NCI-H82 (cell line): ENCODE measurements around the gene PSAP.
"Not testable (repeated sequence)": the region's sequence is repeated elsewhere in the genome, so short reads cannot be mapped to it uniquely, and the experiment has no call there.

Experiments
- DNase-seq: peaks from one replicate; lab custom pipeline; 2025; lab: John Stamatoyannopoulos, UW

PSAP gene

DNA sequence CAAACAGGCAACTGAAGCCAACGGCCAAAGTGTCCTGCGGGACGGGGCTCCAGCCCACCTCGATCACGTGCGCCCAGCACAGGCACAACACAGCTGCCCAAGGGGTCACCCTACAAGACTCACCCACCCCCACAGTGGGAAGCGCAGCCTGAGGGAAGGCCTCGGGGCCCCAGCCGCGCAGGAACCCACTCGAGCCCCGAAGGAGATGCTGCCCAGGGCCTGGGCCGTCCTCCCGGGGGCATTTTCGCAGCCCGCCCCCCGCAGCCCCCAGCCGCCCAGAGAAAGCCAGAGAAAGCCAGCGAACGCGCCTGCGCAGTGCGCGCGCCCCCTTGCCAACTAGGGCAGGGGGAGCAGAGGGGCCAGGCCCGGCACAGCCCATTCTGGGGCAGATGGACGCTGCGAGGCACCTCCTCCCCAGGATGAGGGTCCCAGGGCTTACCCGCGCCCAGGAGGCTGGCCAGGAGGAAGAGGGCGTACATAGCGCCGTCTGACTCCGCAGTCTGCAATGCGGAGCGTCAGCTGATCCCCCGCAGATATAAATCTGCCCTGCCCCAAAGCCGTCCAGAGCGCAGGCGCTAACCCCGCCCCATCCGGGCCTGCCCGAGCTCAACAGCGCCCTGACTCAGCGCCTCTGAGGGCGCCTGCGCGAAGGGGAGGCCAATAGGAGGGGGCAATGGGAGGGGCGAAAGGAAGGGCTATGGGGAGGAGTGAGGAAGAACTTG is at the start of gene PSAP:
TSS of gene PSAP (minus strand) at position 509 of the 722 bp plus-strand sequence. CDS start at position 479, 30 bp downstream.
- peak; percentile 99 for DNase-seq

DNA sequence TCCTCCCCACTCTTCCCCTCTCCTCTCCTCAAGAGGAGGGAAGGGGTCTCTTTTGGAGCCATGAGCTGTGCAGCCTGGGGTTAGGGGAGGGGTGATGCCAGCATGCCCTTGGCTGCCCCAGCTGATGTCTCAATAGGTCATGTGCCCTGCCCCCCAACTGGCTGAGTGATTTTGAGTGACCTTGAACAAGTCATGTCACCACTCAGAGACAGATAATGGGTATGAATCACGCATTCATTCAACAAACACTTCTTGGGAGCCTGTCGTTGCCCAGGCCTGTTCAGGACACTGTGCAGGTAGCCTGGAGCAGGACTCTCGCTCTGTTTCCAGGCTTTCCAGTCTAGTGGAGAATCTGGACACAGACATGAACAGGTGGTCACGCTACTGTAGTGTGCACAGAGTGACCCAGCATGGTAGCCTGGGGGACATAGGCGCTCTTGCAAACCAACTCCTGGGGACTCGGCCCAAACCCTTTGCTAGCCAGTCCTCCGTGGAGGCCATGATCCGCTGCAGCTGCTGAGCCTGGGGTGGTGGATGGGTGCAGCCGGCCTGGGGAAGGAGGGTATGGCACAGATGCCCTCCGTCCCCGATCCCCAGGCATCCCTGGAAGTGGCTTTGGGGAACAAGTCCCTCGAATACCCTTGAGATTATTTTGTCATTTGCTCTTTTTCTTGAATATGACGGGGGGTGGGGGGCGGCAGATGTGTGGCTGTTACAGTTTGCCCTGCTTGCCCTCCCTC is 49.6 kb upstream of the PSAP start:
- no peak for DNase-seq

DNA sequence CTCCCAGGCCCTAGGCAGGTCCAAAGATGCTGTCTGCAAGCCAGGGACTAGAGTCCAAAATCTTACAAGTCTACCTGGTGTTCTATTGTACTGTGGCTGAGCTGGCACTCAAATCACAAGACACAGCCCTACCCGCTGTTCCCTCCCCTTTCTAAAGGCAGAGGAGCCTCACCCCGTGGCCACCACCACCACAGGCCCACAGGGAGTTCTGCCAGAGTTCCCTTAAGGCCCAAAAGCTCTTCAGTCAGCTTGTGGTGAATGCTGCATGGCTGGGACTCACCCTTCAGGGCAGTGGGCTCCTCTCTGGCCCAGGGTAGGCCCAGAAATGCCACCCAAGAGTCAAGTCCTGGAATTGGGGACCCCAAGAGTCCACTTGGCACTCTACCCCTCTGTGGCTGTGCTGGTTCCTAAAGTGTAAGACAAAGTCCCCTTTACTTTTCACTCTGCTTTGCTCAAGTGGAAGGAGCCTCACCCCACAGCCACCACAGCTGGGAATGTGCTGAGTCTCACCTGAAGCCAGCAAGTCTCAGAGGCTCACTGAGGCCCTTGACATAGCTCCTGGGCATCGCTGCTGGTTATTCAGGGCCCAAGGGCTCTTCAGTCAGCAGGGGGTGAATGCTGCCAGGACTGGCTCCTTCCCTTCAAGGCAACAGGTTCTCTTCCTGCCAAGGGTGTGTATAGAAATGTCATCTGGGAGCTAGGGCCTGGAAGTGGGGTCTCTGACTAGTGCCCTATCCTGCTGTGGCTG is 48.8 kb upstream of the PSAP start:
- no peak for DNase-seq

DNA sequence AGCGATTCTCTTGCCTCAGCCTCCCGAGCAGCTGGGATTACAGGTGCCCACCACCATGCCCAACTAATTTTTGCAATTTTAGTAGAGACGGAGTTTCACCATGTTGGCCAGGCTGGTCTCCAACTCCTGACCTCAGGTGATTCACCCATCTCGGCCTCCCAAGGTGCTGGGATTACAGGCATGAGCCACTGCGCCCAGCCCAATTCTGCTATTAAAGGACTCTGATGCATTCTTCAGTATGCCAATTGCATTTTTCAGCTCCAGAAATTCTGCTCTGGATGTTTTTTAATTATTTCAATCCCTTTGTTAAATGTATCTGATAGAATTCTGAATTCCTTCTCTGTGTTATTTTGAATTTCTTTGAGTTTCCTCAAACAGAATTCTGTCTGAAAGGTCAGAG is 47.3 kb upstream of the PSAP start:
- DNase-seq = not testable (repeated sequence)

DNA sequence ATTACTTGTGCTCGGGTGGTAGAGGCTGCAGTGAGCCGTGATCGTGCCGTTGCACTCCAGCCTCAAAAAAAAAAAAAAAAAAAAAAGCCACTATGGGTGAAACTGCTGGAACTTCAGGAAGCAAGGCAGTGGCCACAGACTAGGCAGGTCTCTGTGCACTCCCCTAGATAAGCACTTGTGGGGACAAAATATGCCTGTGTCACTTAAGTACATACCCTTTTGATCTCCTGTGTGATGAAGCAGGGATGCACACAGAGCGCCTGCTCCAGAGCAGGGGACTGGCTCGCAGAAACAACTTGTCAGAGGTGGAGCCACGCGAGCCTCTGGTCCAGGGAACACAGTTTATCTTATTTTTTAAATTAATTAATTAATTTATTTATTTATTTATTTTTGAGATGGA is 42.9 kb upstream of the PSAP start:
- DNase-seq = no peak

DNA sequence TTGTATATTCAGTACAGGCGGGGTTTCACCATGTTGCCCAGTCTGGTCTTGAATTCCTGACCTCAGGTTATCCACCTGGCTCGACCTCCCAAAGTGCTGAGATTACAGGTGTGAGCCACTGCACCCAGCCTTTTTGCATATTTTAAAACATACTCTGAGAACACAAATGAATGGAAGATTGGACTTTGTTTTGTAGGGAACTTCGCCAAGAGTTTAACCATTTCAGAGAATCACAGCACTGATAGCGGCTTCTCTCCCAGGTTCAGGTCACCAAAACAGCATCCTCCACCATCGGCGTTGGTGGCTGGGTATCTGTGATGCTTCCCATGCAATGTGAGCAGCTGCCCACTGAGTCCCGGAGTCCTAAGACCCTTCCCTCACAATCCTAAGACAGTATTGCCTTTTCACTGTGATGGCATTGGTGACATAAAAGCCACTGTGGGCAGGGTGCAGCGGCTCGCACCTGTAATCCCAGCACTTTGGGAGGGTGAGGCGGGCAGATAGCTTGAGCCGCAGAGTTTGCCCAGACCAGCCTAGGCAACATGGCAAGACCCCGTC is 42.3 kb upstream of the PSAP start:
- no peak for DNase-seq

DNA sequence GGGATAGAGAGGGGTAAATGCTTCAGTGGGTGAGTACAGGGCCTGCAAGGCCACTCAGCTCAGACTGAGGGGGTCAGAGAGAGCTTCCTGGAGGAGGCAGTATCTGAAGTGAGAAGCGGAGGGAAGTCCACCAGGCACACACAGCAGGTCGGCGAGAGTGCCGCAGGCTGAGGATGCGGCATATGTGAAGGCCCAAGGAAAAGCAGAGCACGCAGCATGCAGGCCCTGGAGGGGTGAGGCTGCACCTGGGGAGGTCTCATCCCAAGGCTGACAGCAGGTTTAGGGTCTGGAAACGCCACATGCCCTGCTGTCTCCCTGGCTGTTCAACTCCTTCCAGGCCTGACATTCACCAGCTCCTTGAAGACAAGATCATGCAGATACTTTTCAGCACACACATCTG is 40.4 kb upstream of the PSAP start:
- DNase-seq = no peak

DNA sequence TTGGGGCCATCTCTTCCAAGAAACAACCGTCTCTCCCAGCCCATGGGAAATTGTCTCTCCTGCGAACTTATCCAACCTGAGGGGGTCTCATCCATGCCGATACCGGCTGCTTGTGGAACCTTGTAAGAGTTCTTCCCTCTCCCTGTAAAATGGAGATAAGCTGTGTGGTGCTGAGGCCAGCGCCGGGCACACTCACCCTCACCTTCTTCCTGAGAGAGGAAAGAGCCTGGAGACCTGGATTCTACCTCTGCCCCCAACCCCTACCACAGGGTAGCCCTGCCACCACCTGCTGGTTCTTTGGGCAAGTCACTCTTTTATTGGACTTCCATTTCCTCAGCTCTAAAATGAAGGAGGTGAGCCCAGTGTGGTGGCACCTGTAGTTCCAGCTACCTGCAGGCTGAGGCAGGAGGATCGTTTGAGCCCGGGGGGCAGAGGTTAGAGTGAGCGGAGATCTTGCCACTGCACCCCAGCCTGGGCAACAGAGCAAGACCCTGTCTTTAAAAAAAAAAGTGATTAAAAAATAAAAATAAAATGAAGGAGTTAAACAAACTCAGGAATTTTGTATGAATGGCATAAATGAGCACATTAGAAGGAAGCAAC is 38.4 kb upstream of the PSAP start:
- DNase-seq = peak; percentile 47

DNA sequence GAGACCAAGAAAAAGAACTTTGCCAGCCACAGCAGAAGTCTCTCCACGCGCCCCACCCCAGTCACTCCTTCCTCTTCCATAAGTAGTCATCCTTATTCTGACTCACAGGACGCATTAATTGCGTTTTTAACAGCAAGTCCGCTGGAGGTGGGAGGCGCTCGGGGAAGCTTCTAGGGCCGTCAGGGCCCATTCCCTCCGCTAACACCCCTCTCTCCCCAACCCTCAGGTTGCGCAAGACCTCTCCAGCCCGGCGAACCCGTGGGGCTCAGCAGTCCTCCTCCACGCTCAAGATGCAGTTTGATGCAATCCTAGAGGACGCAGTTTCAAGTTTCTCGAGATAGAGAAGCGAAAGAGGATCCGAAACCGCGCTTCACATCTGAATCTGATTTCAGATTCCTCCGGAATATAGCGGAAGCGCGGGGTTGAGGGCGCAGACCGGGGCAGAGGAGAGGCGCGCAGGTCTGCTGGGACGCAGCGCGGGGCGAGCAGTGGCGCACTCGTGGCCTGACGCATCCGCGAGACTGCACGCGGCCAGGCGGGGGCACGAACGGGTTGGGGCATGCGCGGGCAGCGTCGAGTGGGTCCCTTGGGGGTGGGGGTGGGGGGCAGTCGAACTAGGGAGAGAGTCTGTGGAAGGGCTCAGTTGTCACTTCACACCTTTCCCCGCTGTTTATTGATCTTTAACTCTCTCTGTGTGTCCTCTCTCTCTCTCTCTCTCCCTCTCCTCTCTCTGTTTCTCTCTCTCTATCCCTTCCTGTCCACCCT is 37.8 kb upstream of the PSAP start:
- peak; percentile 72 for DNase-seq

DNA sequence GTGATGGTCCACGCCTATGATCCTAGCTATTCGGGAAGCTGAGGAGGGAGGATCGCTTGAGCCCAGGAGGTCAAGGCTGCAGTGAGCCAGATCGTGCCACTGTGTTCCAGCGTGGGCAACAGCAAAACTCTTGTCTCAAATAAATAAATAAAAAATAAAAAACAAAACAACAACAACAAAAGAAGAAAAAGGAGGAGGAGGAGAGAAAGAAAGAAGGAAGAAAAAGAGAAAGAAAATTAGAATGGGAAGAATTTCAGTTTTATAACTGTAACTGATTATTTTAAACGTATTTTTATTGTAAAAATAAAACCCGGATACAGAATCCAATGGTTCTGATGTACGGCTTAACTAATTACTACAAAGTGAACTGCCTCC is 37.2 kb upstream of the PSAP start:
- no peak for DNase-seq

DNA sequence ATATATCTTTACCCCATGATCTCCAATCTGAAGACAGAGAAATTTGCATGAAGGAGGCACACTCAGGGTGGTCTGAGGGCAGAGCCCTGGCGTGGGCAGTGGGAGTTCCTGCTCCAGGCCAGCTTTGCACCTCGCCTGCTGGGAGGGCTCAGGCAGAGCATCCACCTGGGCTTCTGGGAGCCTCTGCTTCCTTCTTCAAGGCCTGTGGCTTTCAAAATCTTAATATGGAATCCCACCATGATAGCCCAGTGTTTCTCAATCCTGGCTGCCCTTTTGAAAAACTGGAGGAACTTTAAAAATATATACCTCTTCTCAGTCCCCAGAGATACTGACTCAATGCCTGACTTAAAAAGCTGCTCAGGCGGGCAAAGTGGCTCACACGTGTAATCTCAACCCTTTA is 36.7 kb upstream of the PSAP start:
- DNase-seq = no peak

DNA sequence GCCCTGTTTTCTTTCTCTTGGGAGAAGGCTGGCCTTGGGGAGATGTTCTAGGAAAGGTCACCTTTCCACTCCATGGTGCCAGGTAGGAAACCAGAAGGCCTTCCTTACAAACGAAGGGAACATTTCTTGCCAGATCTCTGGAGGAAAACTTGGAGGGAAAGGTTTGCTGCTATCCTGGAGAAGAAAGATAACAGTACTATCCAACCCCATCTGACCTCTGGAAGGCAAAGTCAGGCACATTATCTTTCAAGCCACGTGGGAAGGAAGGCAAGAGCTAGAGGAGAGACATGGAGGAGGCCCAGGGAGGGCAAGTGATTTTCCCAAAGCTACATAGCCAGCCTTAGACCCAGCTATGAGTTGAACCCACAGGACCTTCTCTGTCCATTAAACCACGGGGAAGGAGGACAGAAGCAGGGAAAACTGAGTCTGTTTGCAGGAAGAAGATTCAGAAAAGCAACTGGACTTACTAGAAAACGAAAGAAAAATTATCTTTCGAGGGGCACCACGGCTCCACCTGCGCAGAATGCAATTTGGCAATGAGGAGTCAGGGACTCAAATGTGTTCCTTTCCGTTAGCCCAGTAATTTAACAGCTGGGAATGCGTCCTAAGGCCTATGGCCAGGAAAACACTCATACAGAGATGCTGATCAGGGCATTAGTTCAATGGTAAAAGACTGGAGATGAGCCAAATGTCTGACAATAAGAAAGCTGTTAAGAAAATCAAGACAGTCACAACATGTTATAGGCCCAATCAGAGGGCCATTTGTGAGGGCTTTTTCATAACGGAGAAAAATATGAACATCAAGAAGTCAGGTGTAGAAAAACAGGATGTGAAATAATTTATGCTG is 32.0 kb upstream of the PSAP start:
- DNase-seq = no peak

DNA sequence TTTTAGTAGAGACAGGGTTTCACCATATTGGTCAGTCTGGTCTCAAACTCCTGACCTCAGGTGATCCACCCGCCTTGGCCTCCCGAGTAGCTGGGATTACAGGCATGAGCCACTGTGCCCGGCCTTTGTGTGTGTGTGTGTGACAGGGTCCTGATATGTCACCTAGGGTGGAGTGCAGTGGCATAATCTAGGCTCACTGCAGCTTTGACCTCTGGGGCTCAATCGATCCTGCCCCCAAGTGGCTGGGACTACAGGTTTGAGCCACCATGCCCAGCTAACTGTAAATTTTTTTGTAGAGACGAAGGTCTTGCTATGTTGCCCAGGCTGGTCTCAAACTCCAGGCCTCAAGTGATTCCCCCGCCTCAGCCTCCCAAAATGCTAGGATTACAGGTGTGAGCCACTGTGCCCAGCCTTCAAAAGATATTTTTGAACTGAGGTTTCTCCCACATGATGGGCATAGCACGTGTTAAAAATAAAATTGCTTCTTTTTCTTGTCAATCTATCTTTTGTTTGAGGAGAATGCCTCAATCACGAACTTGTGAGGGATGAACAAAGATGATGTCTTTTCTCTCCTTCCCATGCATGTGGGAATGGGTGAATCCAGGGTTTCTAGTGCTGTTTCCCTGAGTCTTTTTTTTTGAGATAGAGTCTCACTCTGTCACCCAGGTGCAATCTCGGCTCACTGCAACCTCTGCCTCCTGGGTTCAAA is 30.8 kb upstream of the PSAP start:
- no peak for DNase-seq

DNA sequence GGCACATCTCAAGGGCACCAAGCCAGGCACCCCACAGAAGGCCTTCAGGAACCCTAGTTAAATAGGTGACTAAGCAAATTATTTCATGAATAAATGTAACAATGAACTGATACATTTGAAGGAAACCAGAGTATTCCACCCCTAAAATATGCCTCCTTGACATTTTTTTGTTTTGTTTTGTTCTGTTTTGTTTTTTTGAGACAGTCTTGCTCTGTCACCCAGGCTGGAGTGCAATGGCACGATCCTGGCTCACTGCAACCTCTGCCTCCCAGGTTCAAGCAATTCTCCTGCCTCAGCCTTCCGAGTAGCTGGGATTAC is 30.2 kb upstream of the PSAP start:
- not testable (repeated sequence) for DNase-seq

DNA sequence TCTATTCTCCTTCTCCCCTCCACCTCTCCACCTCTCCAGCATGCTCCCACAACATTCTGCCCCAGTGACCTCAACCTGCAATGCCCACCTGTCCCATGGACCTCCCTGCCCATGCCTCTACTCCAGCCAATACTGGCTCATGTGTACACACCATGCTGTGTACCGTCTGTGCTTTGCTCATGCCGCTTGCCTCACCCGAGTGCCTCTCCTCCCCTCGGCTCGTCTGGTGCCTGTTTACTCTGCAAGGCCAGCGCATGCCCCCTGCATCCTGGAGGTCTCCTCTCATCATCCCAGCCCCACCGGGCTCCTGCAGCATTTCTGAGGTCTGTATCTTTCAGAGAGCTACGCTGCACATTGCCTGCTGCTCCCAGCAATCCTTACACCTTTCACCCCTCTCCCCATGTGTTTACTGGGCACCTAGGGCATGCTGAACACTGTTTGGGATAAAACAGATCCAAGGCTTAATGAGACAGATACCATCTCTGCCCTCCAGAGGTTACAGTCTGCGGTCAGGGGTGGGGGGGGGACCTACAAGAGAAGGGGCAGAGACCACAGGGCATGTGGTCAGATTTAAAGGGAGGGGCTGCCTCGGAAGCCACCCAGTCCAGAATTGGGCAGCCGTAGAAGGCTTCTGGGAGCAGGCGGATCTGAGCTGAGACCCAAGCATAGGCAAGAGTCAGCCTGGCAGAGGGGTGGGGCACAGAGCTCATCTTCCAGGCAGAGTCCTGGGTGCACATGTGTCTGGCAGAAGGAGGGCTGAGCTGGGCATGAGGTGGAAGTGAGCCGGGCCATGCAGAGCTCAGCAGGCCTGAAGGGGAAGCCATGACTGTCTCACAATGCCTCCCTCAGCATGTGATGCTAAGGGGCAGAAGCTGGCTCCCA is 29.6 kb upstream of the PSAP start:
- no peak for DNase-seq

DNA sequence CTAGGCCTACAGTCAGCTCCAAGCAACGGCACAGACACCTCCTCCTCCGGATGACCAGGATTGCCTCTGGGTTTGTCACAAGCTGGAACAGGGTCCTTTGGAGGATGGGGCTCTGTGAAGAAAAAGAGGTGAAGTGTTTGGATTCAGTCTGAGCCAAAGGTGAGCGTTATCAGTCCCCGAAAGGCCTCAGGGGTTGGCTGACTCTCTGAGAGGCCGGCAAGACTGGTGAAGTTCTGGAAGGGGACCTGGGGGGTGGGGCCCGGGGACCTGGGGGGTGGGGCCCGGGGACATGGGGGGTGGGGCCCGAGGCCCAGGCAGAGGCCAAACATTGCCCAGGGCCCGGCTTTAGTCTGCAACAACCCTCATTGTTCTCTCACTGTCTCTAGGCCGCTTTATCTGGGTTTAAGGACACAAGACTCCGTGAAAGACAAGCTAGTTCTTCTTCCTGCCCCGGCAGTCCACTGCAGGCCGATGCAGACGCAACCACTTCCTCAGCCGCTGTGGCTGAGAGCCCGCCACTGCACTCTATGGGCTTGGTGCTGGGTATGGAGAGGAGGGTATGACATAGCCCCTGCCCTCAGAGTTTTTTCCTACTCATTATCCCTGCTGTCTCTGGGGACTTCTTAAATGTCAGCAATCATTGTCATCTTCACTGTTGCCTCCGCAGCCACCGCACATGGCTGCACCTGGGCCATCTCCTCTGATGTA is 27.4 kb upstream of the PSAP start:
- DNase-seq = peak; percentile 68

DNA sequence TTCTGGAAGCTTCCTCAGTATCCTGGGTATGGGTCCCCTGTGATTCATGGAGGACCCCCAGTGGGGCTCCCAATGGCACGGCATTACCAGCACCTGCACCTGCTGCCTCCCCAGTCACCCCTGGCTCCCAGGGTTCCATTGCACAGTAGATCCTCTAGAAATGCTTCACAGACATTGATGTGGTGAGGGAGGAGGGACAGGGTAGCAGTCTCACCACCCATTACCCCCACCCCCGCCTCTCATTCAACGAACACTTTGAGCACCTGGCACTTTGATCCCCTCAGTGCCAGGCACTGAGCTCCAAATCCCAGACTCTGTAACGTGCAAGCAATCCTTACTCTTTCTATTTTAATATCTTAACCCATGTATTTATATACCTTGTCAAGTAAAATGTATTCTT is 26.8 kb upstream of the PSAP start:
- peak; percentile 12 for DNase-seq

DNA sequence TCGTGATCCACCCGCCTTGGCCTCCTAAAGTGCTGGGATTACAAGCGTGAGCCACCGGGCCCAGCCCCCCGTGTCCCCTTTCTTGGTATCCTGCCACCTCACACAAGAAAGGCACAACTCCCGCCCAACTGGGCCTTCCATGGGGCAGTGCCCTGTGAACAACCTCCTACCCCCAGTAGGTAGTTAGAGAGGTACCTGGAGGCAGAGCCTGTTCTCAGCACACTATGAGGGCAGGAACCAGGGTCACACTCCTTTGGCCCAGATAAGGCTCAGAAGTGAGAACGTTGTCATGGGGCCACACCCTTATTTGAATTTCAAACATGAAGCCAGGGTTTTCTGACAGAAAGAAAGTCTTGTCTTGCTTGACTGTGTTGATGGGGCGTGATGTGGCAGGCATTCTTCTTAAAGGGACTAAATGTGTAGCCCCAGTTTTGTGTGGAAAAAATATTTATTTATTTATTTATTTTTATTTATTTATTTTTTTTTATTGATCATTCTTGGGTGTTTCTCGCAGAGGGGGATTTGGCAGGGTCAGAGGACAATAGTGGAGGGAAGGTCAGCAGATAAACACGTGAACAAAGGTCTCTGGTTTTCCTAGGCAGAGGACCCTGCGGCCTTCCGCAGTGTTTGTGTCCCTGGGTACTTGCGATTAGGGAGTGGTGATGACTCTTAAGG is 23.8 kb upstream of the PSAP start:
- not testable (repeated sequence) for DNase-seq
